GM21515 (cell line): ENCODE results near the gene RNF121.

ENCODE experiments used
- ATAC-seq: cut with Tn5 transposase; IDR thresholded peaks from one replicate; pipeline ENCODE4 v1.9.1; 2021; ENCODE audit not compliant: unreplicated experiment

Gene RNF121

DNA sequence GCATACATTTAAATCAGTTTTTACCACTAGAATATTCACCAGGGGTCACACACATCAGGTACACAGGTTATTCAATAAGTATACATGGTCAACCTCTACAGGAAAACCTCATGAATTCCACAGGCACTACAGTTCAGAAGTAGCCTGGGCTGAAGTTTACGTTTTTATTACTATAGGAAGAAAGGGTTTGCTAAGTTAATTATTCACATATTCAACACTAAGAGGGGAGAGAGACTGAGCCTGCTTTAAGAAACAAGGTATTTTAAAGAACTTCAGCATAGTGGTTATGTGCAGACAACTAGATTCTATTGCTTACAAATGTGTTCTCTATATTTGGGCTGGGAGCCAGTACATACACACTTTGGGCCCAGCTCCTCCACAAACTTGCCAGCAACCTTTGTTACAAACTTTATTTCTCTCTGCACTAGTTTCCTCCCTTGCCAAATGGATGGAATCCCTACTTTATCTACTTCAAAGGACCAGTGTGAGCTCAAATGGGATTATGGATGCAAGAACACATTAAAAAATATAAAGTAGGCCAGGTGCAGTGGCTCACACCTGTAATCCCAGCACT is 101.7 kb downstream of the RNF121 start:
- ATAC-seq: no peak

DNA sequence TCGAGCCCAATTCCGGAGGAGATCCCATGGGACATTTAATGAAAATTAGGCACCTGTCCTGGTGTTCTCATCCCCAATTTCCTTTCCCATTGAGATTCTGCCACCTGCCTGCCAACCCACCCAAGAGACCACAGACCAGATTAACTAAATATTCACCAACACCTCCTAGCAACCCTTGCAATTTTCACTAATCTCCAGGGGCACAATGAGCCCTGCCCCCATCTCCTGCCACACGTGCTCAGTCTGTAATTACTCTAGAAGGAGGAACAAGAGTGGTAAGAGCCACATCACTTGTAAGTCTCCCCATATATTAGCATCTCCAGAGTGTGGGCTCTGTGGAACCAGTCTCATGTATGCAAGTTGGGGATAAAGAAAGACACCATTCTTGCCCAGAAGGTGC is 107.8 kb downstream of the RNF121 start:
- no peak for ATAC-seq

DNA sequence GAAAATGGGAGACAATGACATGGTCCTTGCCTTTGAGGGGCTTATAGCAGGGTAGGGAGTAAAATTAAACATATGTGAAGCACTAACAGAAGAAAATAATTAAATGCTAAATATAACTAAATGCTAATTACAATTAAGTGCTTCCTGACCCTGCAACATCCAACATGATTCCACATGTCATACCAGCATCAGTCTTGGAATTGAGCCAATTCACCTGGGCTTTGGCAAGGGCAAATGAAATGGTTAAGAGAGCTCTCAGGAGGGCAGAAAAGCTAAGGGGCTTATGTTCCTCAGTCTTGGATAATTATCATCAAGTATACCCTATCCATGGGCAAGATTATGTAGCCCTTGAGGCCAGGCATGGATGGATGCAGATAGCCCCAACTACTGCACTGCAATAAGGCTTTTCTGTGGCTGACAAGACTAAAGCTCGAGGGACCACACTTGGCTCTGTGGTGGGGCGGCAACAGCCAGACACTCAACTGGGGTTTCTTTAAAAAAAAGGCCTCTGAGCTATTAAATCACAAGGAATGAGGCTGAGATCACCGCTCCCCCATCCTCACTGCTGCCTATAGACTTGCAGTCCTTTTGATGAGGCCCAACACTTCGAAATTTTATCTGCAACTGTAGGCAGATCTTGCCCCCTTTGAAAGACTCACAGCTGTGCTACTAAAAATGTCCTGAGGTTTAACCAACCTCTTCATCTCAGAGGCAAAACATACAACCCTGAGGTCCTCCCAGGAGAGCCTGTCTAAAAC is 108.9 kb downstream of the RNF121 start:
- no peak for ATAC-seq

DNA sequence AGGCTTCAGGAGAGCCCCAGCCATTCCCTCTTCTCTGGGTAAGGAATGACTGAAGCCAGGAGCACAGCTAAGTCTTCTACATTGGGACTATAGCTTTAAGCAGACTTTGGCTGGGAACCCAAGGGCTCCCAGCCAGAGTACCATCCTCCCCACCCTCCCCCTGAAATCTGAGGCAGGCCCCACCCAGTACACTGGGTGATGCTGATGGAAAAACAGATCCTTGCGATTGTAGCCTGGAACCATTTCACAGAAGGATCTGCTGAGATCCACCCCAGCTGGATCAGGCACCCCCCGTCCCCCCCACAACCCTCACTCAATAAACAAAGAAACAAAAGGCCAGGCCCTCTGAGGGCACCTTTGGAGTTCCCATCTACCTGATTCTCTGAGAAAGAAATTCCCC is 109.6 kb downstream of the RNF121 start:
- ATAC-seq: no peak

DNA sequence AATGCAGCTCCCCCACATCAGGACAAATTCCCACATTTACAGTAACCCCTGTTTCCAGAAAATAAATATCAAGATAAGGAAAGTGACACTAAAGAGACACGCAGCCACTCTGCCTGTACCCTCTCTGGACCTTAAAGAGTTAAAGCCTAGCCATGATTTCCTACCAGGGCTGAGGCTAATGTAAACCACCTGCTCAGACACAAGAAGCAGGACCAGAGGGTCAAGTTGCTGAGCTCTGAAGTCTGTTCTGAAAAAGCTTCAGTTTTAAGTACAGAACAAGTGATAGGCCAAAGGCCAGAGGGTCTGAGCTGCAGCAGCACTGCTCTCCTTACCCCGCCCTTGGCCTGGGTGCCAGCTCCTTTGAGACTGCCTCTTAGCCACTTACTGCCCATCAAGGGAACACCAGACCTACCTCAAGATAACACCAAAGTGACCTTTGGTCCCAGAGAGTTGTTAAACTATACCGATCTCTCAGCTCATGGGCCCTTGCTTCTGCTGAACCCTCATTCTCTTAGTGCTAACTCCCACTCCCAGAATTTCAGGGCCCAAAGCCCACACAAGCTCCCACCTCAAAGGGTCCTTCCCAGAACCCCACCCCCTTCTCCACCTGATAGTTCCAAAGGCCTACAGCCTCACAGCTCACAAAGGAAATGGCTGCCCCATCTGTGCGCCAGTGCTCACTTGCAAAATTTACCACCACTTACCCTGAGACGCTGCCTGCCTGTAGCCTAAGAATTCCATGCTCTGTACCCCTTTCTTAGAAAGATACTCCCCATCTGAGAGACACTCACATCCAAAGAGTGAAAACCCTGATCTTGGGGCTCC is 110.4 kb downstream of the RNF121 start:
- no peak for ATAC-seq

DNA sequence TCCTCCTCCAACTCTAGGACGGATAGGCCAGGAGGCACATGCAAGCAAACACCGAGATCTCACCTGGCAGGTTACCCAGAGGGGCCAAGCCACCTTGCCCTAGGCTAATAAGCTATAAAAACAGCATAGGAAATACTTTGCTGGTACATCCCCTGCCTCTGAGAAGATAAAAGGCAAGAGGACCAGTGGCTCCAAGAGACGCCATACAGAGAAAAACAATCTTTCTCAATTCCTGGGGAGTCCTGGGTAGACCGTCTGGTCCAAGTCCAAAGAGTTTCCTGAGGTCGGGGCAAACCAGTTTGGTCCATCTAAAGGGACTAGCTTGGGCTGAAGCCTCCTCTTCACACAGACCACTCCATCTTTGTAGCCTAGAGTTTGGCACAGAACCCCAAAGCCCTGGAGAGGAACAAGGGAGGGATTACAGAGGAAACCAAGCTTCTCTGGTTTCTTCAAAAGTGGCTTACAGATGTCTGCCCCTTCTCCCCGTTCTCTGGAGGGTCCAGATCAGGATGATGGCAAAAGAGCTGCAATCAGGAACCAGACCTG is 111.1 kb downstream of the RNF121 start:
- ATAC-seq: no peak

DNA sequence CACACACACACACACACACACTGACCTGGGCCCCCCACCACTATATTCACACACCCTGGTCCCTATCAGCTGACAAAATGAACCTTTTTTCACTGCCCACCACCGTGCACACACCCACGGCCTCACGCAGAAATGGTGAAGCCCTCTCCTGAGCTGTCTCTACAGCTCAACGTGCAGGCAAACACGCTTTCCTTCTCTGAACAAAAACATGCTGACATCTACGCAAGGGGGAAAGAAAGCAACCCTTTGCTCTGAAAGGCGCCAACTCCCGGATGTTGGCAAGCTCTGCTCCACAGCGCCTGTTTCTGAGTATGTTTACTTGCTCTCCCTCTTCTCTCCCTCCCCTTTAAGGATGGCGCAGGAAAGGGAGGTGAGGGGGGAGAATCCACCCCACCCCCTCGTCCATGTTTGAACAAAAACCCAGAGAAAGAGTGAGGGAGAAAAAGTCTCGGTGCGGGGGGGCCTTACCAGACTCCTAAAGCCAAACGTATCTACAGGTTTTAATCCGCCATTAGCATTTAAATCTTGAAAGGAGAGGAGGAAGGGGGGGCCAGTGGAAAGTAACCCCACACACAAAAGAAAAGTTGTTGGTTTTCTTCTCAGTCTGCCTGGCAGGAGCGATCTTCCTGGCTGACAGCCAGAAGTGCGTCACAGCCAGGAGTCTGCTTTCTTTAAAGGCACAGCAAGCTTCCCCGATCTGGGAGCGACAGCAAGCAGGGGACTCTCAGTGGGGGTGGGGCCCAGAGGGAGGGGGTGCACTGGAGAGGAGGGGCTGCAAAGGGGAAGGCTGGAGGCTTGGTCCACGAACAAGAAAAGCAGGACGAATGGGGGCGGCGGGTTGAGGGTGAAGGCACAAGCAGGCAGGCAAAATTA is 111.9 kb downstream of the RNF121 start:
- no peak for ATAC-seq

DNA sequence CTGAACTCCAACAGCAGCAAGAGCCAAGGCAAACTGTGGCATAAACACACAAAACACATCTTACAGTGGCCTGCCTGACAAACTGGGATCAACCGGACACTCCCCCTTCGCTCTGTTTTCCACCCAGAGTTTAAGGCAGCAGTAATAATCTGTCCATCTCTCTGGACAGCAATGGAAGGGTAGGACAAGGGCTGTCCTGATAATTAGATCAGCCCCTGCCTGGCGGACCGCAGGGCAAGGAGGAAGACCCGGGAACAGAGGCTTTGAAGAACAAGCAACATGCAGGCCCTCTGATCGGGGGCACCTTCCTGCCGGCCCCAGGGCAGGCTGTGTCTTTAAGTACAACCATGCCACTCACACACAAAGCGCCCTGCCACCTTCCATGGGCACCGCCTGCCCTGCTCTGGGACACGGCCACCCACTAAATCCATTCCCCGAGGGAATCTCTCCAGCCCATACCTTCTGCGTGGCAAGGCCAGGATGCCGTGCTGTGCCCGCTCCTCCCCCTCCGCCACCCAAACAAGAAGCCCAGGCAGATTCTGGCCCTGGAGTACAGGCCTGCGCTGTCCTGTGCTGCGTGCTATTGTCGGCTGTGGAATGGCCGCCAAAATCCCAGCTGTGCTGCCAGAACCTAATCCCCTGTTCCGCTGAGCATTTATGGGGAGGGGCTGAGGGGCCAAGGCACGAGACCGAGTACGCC is 112.7 kb downstream of the RNF121 start:
- no peak for ATAC-seq

DNA sequence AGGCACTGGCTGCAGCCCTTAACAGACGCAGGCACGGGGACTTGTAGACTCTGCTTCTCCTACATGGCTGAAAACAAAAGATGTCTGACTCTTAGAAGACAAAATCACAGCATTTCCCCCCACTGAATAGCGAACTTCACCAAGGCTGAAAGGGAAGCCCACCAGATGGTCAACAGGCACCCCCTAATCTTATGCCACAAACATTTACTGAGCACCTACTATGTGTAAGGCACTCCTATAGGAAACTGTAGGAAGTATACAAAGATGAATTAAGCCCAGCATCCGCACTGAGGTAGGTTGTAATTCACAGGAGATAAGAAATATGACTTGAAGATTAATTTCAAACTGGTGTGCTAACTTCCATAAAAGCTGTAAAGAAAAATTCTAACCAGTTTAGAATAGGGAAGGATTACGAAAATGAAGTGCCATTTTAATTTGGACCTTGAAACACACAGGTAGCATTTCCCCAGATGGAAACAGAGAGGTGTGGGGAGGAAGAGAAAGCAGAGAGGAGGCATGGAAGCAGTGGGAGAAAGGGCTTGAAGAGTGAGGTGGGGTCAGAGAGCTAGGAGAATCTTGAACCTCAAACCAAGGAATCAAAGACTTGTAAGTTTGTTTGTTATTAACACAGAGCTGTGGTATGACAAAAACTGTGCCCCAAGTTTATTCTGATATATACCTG is 113.4 kb downstream of the RNF121 start:
- no peak for ATAC-seq

DNA sequence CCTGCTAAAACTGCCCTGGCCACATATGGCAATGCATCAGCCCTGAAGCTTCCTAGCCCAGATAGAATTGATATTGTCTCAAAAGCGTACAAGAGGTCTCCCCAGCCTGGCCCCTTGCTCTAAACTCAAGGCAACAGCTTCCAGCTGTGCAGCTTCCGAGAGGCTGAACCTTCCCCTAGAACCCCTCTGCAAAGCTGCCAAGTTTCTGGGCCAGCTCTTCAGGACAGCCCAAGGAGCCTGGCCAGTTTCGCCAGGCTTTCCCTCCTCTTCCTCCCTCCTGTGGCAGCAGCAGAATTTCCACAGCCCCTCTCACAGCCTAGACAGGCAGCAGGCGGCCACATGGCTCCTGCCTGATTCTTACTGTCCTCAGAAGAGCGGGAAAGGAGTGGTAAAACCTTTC is 117.0 kb downstream of the RNF121 start:
- ATAC-seq: no peak
